ENCODE measurements around the gene CLK1.

The CLK1 gene

GRCh38 chr2:200810252-200810997 is 54.0 kb downstream of the CLK1 start:
- DNase-seq = no peak

DNA sequence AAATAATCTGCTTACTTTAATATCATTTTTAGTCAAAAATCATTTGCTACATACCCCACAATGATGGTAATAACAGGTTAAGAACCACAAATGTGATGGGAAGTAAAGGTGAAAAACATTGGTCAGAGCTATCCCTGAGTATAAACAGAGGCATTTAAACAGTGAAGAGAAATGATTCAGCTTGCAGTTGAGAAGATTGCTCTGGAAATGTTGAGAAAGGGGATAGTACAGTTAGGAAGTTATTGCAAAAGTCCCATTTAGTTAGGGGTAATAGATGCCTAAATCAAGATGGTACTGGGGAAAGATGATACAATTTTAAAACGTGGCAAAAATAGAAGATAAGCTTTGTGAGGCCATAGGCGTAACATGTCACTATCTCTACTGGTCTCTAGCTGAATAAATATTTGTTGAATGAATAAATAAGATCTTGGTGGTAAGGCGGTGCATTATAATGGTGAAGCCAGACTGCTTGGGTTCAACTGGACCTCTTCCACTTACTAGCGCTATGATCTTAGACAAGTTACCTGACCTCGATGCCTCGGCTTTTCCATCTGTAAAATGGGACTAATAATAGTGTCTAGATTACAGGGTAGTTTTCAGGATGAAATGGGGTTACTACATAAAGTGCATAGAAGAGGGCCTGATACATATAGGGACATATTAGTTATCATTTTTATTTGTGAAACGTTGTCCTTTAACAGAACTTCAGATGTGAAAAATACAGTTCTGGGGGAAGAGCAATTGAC is 54.8 kb downstream of the CLK1 start:
- no peak for DNase-seq
